ENCODE measurements around the gene TEX264. TPM values are rescaled to one million over a fixed set of nuclear protein-coding genes. Genes with fewer than 3 reads are reported as not detected.

The TEX264 gene
- total and polyA plus RNA-seq, 2 donors = 23.8 to 64.2 TPM

DNA sequence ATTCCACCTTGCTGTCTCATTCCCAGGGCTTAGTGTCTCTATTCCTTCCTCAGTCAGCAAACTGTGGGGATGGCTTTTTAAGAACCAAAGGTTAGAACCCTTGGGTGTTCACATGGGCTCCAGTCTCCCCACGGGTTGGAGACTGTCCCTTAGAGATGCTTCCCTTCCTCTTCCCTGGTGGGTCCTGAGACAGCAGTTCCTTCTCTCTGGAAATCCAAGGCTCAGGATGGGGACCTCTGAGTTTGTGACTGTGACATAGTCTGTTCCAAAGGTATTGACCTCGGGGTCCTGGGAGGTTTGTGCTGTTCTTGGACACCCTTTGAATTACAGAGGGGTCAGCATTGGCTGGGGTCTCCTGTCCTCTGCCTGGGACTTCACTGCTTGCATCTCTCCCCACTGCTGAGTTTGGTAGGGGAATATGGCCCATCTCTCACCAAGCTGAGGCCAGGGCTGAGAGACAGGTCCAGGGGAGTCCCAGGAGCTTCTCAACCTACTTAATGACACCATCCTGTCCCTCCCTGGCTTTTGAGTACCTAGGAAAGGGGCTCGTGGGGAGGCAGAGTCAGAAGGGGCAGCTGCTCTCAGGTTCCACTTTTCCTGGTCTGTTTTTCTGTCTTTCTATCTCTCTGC, 37.3 kb downstream of the TEX264 start:
- WGBS = 81% methylated on average over 3 of the region's 3 CpGs
- DNase-seq (ENCODE audit: extremely low spot score) = no peak
- H3K4me1 ChIP-seq (ENCODE audit: insufficient read depth) = no peaks in the 10 kb centered on the region
- H3K36me3 ChIP-seq (ENCODE audit: insufficient read depth) = peaks cover 3% of the 10 kb centered on the region
- no peak overlapping the region for H3K4me3 ChIP-seq (ENCODE audit: low read depth, low read length)
- H3K27ac ChIP-seq (ENCODE audit: low read depth) = no peak overlapping the region

GRCh38 chr3:51709004-51709420, 38.0 kb downstream of the TEX264 start:
- WGBS = 94% methylated on average over 17 of the region's 17 CpGs
- no peak for DNase-seq (ENCODE audit: extremely low spot score)
- H3K4me1 ChIP-seq (ENCODE audit: insufficient read depth) = no peaks in the 10 kb centered on the region
- no peaks in the 10 kb centered on the region for H3K36me3 ChIP-seq (ENCODE audit: insufficient read depth)
- no peak overlapping the region for H3K27ac ChIP-seq (ENCODE audit: low read depth)
- H3K4me3 ChIP-seq (ENCODE audit: low read depth, low read length) = no peak overlapping the region

GRCh38 chr3:51709675-51710074, 38.6 kb downstream of the TEX264 start:
- no peaks in the 10 kb centered on the region for H3K4me1 ChIP-seq (ENCODE audit: insufficient read depth)
- 61% methylated on average over 4 of the region's 4 CpGs for WGBS
- no peak for DNase-seq (ENCODE audit: extremely low spot score)
- H3K36me3 ChIP-seq (ENCODE audit: insufficient read depth) = no peaks in the 10 kb centered on the region
- H3K4me3 ChIP-seq (ENCODE audit: low read depth, low read length) = no peak overlapping the region
- H3K27ac ChIP-seq (ENCODE audit: low read depth) = no peak overlapping the region

- DNase-seq (ENCODE audit: extremely low spot score) = no peak
- H3K4me3 ChIP-seq (ENCODE audit: low read depth, low read length) = no peak overlapping the region
- 77% methylated on average over 10 of the region's 10 CpGs for WGBS
- no peaks in the 10 kb centered on the region for H3K4me1 ChIP-seq (ENCODE audit: insufficient read depth)
- no peaks in the 10 kb centered on the region for H3K36me3 ChIP-seq (ENCODE audit: insufficient read depth)
- no peak overlapping the region for H3K27ac ChIP-seq (ENCODE audit: low read depth)
Measured at GRCh38 chr3:51710631-51711351, 39.7 kb downstream of the TEX264 start.

DNA sequence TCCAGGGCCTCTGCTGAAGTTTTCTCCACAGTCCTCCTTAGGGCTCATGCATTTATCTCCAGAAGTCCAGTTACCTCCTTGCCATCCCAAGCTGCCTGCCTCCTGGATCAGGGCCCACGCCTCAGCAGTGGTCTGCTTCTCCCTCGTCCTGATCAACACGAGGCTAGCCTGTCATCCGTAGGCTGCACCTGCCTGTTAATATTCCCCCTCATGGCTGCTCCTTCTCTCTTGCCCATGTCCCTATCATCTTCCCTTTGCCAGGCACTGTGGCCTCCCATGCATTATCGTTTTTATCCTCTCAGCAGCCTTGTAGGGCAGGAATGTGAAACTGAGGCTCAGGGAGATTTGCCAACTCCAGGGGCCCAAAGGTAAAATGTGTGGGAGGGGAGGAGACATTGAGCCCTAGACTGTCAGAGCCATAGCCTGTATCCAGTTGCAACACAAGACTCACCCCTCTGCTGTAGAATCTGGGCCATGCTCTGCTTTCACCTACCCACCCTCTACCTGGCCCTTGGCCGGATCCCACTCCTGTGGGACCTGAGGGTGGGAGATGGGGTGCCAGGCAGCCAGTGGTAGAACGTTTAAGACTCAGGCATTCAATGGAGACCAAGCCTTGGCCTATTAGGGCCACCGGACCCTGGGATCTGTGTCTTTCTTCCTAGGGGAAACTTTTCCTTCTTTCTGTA, 40.4 kb downstream of the TEX264 start:
- 84% methylated on average over 8 of the region's 8 CpGs for WGBS
- Histone ChIP-seq H3K4me3 (ENCODE audit: low read depth, low read length) (no peak overlapping the region), H3K27ac (ENCODE audit: low read depth) (no peak overlapping the region), H3K4me1 (ENCODE audit: insufficient read depth) (no peaks in the 10 kb centered on the region), H3K36me3 (ENCODE audit: insufficient read depth) (no peaks in the 10 kb centered on the region)
- DNase-seq (ENCODE audit: extremely low spot score) = no peak

DNA sequence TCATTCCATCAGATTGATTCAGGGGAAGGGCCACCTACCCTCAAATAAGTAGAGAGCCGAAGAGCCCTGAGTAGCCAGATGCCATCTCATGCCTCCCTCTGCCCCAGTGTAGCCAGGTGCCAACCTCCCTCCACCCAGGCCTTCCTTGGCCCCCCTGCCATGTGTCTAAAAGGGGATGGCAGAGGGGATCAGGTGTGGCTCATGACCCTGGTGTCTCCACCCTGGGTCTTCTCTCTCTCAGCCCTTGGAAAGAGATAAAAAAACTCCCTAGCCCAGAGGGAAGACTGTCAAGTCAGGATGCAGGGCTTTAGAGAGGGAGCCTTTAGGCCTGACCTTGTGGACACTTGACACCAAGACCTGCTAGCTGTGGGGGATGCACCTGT, 41.0 kb downstream of the TEX264 start:
- no peak overlapping the region for H3K4me3 ChIP-seq (ENCODE audit: low read depth, low read length)
- no peaks in the 10 kb centered on the region for H3K4me1 ChIP-seq (ENCODE audit: insufficient read depth)
- H3K36me3 ChIP-seq (ENCODE audit: insufficient read depth) = no peaks in the 10 kb centered on the region
- H3K27ac ChIP-seq (ENCODE audit: low read depth) = no peak overlapping the region
- 90% methylated on average over 1 of the region's 1 CpG for WGBS
- DNase-seq (ENCODE audit: extremely low spot score) = no peak

DNA sequence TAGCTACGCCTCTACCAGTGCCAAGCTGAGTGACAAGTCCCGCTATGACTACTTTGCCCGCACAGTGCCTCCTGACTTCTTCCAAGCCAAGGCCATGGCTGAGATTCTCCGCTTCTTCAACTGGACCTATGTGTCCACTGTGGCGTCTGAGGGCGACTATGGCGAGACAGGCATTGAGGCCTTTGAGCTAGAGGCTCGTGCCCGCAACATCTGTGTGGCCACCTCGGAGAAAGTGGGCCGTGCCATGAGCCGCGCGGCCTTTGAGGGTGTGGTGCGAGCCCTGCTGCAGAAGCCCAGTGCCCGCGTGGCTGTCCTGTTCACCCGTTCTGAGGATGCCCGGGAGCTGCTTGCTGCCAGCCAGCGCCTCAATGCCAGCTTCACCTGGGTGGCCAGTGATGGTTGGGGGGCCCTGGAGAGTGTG, 41.5 kb downstream of the TEX264 start:
- no peaks in the 10 kb centered on the region for H3K36me3 ChIP-seq (ENCODE audit: insufficient read depth)
- DNase-seq (ENCODE audit: extremely low spot score) = no peak
- 95% methylated on average over 20 of the region's 20 CpGs for WGBS
- H3K4me3 ChIP-seq (ENCODE audit: low read depth, low read length) = no peak overlapping the region
- no peak overlapping the region for H3K27ac ChIP-seq (ENCODE audit: low read depth)
- no peaks in the 10 kb centered on the region for H3K4me1 ChIP-seq (ENCODE audit: insufficient read depth)

GRCh38 chr3:51712963-51713362, 41.9 kb downstream of the TEX264 start:
- Histone ChIP-seq H3K36me3 (ENCODE audit: insufficient read depth) (no peaks in the 10 kb centered on the region), H3K4me3 (ENCODE audit: low read depth, low read length) (no peak overlapping the region), H3K27ac (ENCODE audit: low read depth) (no peak overlapping the region), H3K4me1 (ENCODE audit: insufficient read depth) (no peaks in the 10 kb centered on the region)
- WGBS = 93% methylated on average over 19 of the region's 19 CpGs
- no peak for DNase-seq (ENCODE audit: extremely low spot score)

DNA sequence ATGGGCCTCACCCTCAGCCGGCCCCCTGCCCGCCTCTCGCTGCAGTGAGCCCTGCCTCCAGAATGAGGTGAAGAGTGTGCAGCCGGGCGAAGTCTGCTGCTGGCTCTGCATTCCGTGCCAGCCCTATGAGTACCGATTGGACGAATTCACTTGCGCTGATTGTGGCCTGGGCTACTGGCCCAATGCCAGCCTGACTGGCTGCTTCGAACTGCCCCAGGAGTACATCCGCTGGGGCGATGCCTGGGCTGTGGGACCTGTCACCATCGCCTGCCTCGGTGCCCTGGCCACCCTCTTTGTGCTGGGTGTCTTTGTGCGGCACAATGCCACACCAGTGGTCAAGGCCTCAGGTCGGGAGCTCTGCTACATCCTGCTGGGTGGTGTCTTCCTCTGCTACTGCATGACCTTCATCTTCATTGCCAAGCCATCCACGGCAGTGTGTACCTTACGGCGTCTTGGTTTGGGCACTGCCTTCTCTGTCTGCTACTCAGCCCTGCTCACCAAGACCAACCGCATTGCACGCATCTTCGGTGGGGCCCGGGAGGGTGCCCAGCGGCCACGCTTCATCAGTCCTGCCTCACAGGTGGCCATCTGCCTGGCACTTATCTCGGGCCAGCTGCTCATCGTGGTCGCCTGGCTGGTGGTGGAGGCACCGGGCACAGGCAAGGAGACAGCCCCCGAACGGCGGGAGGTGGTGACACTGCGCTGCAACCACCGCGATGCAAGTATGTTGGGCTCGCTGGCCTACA, 44.4 kb downstream of the TEX264 start:
- H3K27ac ChIP-seq (ENCODE audit: low read depth) = no peak overlapping the region
- no peaks in the 10 kb centered on the region for H3K36me3 ChIP-seq (ENCODE audit: insufficient read depth)
- H3K4me1 ChIP-seq (ENCODE audit: insufficient read depth) = no peaks in the 10 kb centered on the region
- 95% methylated on average over 36 of the region's 36 CpGs for WGBS
- H3K4me3 ChIP-seq (ENCODE audit: low read depth, low read length) = no peak overlapping the region
- DNase-seq (ENCODE audit: extremely low spot score) = no peak

GRCh38 chr3:51715977-51716294, 44.9 kb downstream of the TEX264 start:
- H3K36me3 ChIP-seq (ENCODE audit: insufficient read depth) = no peaks in the 10 kb centered on the region
- no peaks in the 10 kb centered on the region for H3K4me1 ChIP-seq (ENCODE audit: insufficient read depth)
- WGBS = 97% methylated on average over 8 of the region's 8 CpGs
- no peak overlapping the region for H3K27ac ChIP-seq (ENCODE audit: low read depth)
- H3K4me3 ChIP-seq (ENCODE audit: low read depth, low read length) = no peak overlapping the region
- DNase-seq (ENCODE audit: extremely low spot score) = no peak

DNA sequence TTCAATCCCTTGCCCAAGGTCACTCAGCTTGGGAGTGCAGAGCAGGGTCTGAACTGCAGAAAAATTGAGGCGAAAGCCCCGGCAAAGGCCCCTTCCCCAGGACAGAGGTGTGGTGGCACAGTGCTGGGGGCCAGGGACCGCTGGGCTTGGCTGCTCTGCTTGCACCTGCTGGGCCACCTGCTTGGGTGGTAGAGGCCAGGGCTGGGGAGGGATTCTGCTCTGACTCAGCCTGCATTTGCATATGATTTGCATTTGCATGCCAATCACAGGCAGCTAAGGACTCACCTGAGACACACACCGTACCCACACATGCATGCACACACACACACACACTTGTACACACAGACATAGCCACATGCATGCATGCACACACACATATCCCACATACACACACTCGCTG, 45.8 kb downstream of the TEX264 start:
- Histone ChIP-seq H3K36me3 (ENCODE audit: insufficient read depth) (no peaks in the 10 kb centered on the region), H3K27ac (ENCODE audit: low read depth) (no peak overlapping the region), H3K4me3 (ENCODE audit: low read depth, low read length) (no peak overlapping the region), H3K4me1 (ENCODE audit: insufficient read depth) (no peaks in the 10 kb centered on the region)
- 84% methylated on average over 5 of the region's 5 CpGs for WGBS
- no peak for DNase-seq (ENCODE audit: extremely low spot score)

GRCh38 chr3:51717446-51717845, 46.4 kb downstream of the TEX264 start:
- no peaks in the 10 kb centered on the region for H3K36me3 ChIP-seq (ENCODE audit: insufficient read depth)
- WGBS = 90% methylated on average over 10 of the region's 10 CpGs
- DNase-seq (ENCODE audit: extremely low spot score) = no peak
- no peak overlapping the region for H3K27ac ChIP-seq (ENCODE audit: low read depth)
- no peaks in the 10 kb centered on the region for H3K4me1 ChIP-seq (ENCODE audit: insufficient read depth)
- no peak overlapping the region for H3K4me3 ChIP-seq (ENCODE audit: low read depth, low read length)

- DNase-seq (ENCODE audit: extremely low spot score) = no peak
- no peaks in the 10 kb centered on the region for H3K4me1 ChIP-seq (ENCODE audit: insufficient read depth)
- 76% methylated on average over 7 of the region's 7 CpGs for WGBS
- H3K36me3 ChIP-seq (ENCODE audit: insufficient read depth) = no peaks in the 10 kb centered on the region
- no peak overlapping the region for H3K4me3 ChIP-seq (ENCODE audit: low read depth, low read length)
- H3K27ac ChIP-seq (ENCODE audit: low read depth) = no peak overlapping the region
Measured at GRCh38 chr3:51717947-51718346, 46.9 kb downstream of the TEX264 start.

Data from urinary bladder (tissue), 4 donors.